Stomach (tissue), 4 donors: Measurements from ENCODE around the gene AFF1.

Source experiments
- CTCF ChIP-seq, 7 experiments: fragments of 450-650 bp in 4 of 7; fragments of 200-600 bp in 3 of 7; sonication (generic) in 3 of 7; IDR thresholded peaks; one replicate each; pipeline ENCODE4 v1.5.1; 2016 to 2019; ENCODE audit warnings: antibody characterized with exemption in 7 of 7, control low read depth in 2 of 7, mild to moderate bottlenecking in 1 of 7
- POLR2AphosphoS5 ChIP-seq, 3 donors: sonication (generic); formaldehyde crosslinking; IDR thresholded peaks; one replicate each; pipeline ENCODE4 v1.6.1; 2016; ENCODE audit warnings: antibody characterized with exemption in 3 of 3

GRCh38 chr4:87134122-87134521, 199.3 kb downstream of the AFF1 start:
- TF ChIP-seq POLR2AphosphoS5 (IDR thresholded peaks at IDR 0.05) (no peak), CTCF (IDR thresholded peaks at IDR 0.05) (no peak)
